Suprapubic skin (tissue), 4 donors: ENCODE measurements around the gene CBARP. TPM values are rescaled to one million over a fixed set of nuclear protein-coding genes. Genes with fewer than 3 reads are reported as not detected.

ENCODE experiments used
- DNase-seq, 2 donors: peaks; one replicate each; pipeline ENCODE4 v3.0.0-alpha.2; 2019; ENCODE audit warnings: low spot score in 2 of 2
- H3K27ac ChIP-seq: fragments of 200-600 bp; sonication (generic); one replicate; pipeline ENCODE4 v1.5.1; 2019
- H3K27me3 ChIP-seq: fragments of 200-600 bp; sonication (generic); one replicate; pipeline ENCODE4 v1.5.1; 2019
- H3K36me3 ChIP-seq: fragments of 200-600 bp; sonication (generic); one replicate; pipeline ENCODE4 v1.5.1; 2019
- H3K4me1 ChIP-seq: fragments of 200-600 bp; sonication (generic); one replicate; pipeline ENCODE4 v1.5.1; 2019
- H3K4me3 ChIP-seq: fragments of 200-600 bp; sonication (generic); one replicate; pipeline ENCODE4 v1.5.1; 2019; ENCODE audit warnings: mild to moderate bottlenecking
- H3K9me3 ChIP-seq: fragments of 200-600 bp; sonication (generic); one replicate; pipeline ENCODE4 v1.5.1; 2019
- CTCF ChIP-seq, 2 donors: fragments of 200-600 bp in 1 of 2; fragments of 450-650 bp in 1 of 2; sonication (generic) in 1 of 2; IDR thresholded peaks; one replicate each; pipeline ENCODE4 v1.5.1; 2016 to 2019; ENCODE audit warnings: antibody characterized with exemption in 2 of 2, mild to moderate bottlenecking in 1 of 2, moderate library complexity in 1 of 2
- EP300 ChIP-seq: sonication (generic); formaldehyde crosslinking; IDR thresholded peaks from one replicate; pipeline ENCODE4 v1.6.1; 2017; ENCODE audit warnings: antibody characterized with exemption
- POLR2A ChIP-seq, 2 donors: fragments of 450-650 bp; IDR thresholded peaks; one replicate each; pipeline ENCODE4 v1.6.1; 2017; ENCODE audit warnings: antibody characterized with exemption in 2 of 2, mild to moderate bottlenecking in 2 of 2, moderate library complexity in 2 of 2
- POLR2AphosphoS5 ChIP-seq, 3 donors: sonication (generic); formaldehyde crosslinking; IDR thresholded peaks; one replicate each; pipeline ENCODE4 v1.6.1; 2017; ENCODE audit warnings: antibody characterized with exemption in 3 of 3
- WGBS: methylation state at CpG from one replicate; pipeline ENCODE4 v1.1.5; 2018; 5-methylcytosine and 5-hydroxymethylcytosine counted together
- total RNA-seq, 4 donors: library from RNA; depleted of rRNA; stranded (reverse); fragments of >200 nt; gene quantifications; one replicate each; pipeline ENCODE4 v1.1.0, GENCODE V29; 2016

CBARP gene
- total RNA-seq, 4 donors from 2014 or later: 2.9 to 8.6 (median 5.1) TPM

- WGBS: 77% methylated on average over 37 of the region's 37 CpGs
Observed at GRCh38 chr19:1271528-1272422, 34.0 kb upstream of the CBARP start.

DNA sequence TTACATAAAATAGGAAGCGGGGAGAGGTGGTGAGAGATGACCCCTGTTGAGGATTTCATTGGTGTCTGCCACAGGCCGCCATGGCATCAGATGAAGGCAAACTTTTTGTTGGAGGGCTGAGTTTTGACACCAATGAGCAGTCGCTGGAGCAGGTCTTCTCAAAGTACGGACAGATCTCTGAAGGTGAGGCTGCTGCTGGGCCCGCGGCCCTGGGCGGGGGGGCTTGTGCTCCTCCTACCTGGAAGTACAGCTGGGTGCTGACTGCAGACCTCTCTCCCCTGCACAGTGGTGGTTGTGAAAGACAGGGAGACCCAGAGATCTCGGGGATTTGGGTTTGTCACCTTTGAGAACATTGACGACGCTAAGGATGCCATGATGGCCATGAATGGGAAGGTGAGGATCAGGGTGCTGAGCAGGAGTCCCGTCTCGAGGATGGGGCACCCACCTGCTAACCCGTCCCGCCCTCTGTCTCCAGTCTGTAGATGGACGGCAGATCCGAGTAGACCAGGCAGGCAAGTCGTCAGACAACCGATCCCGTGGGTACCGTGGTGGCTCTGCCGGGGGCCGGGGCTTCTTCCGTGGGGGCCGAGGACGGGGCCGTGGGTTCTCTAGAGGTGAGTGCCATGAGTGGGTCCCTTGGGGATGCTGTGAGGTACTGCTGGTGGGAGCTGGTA, 33.2 kb upstream of the CBARP start:
- no peak for TF ChIP-seq POLR2AphosphoS5 (IDR thresholded peaks at IDR 0.05)
- no peak for TF ChIP-seq POLR2A (IDR thresholded peaks at IDR 0.05)
- no peak for TF ChIP-seq EP300
- no peak for TF ChIP-seq CTCF (IDR thresholded peaks at IDR 0.05)
- Histone ChIP-seq H3K27me3 (no peaks in the 10 kb centered on the region), H3K27ac (peak overlapping the region; percentile 100), H3K4me1 (peaks cover 88% of the 10 kb centered on the region), H3K9me3 (no peaks in the 10 kb centered on the region), H3K36me3 (peaks cover 40% of the 10 kb centered on the region), H3K4me3 (peak overlapping the region; percentile 80)
- no peak for DNase-seq
- 34% methylated on average over 16 of the region's 26 CpGs for WGBS

More at GRCh38 chr19:1271528-1272422, 34.0 kb upstream of the CBARP start:
- Histone ChIP-seq H3K4me1 (peaks cover 88% of the 10 kb centered on the region), H3K36me3 (peaks cover 40% of the 10 kb centered on the region), H3K9me3 (no peaks in the 10 kb centered on the region), H3K4me3 (peak overlapping the region; percentile 80), H3K27me3 (no peaks in the 10 kb centered on the region), H3K27ac (peak overlapping the region; percentile 100)
- no peak for DNase-seq
- TF ChIP-seq EP300: no peak
- TF ChIP-seq POLR2AphosphoS5 (IDR thresholded peaks at IDR 0.05): no peak
- no peak for TF ChIP-seq CTCF (IDR thresholded peaks at IDR 0.05)
- no peak for TF ChIP-seq POLR2A (IDR thresholded peaks at IDR 0.05)

DNA sequence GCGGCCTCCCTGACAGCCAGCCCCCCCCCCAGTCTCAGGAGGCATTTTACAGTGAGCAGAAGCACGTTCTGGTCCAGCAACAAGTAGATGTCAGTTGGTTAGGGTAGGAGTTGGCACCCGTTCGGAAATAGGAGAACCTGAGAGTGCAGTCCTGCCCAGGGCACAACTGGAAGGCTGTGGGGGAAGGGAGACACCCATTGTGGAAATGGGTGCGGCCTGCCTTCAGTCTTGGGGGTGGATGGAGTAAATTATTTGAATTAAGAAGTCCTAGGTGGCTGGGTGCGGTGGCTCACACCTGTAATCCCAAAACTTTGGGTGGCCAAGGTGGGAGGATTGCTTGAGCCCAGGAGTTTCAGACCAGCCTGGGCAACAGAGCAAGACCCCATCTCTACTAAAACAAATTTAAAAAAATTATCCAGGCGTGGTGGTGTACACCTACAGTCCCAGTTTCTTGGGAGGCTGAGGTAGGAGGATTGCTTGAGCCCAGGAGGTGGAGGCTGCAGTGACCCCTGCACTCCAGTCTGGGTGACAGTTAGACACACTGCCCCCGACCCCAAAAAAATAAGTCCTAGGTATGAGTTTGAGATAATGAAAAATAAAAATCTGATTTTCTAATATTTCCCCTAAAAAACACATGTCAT, 32.5 kb upstream of the CBARP start:
- H3K4me3 ChIP-seq: peak overlapping the region; percentile 80
- DNase-seq: no peak
- WGBS: 22% methylated on average over 8 of the region's 8 CpGs
- H3K4me1 ChIP-seq: peaks cover 93% of the 10 kb centered on the region
- H3K36me3 ChIP-seq: peaks cover 40% of the 10 kb centered on the region
- peak overlapping the region; percentile 100 for H3K27ac ChIP-seq
- TF ChIP-seq EP300 (no peak), CTCF (IDR thresholded peaks at IDR 0.05) (no peak), POLR2AphosphoS5 (IDR thresholded peaks at IDR 0.05) (no peak), POLR2A (IDR thresholded peaks at IDR 0.05) (no peak)
- H3K9me3 ChIP-seq: no peaks in the 10 kb centered on the region
- no peaks in the 10 kb centered on the region for H3K27me3 ChIP-seq

DNA sequence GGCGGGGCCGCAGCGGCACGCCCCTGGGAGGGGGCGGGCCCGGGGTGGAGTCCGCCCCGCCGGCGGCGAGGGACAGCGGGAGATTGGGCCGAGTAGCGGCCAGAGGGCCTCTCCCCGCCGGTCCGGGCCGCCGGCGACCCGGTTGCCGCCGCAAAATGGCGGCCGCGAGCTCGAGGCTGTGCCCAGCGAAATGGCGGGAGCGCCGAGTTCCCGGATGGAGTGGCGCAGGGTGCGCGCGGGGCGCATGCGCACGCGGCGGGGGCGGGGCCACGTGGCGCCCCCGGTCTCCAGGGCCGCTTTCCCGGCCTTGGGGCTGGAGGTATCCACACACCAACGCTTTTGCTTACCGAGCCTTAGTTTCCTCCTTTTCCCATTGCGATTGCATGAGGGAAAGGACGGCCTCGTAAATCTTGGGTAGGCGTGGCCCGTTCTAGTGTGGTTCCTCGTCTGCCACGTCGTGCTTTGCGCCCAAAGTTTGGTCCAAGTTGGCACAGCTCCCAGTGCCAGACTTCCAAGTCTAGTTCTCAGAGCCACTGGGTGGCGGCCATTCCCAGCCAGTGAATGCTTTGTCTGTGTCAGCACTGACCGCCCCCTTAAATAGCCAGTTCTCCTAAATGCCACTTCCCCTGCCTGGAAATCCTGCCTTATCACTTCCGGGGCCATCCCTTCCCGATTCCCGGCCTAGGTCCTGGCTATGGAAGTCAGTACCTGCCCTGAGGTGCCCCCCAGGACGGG, 31.8 kb upstream of the CBARP start:
- Histone ChIP-seq H3K4me1 (peaks cover 95% of the 10 kb centered on the region), H3K27me3 (no peaks in the 10 kb centered on the region), H3K4me3 (peak overlapping the region; percentile 80), H3K27ac (peak overlapping the region; percentile 100), H3K9me3 (no peaks in the 10 kb centered on the region), H3K36me3 (peaks cover 39% of the 10 kb centered on the region)
- WGBS: under 1% methylated on average over 23 of the region's 64 CpGs
- peak in 2 of 3 donors; percentile 20 to 72 for TF ChIP-seq POLR2AphosphoS5 (IDR thresholded peaks at IDR 0.05)
- TF ChIP-seq POLR2A (IDR thresholded peaks at IDR 0.05): no peak
- DNase-seq: peak; percentile 93

GRCh38 chr19:1269065-1269477, 31.3 kb upstream of the CBARP start, which contains the start of gene CIRBP:
Gene CIRBP (plus strand): TSS chr19:1269332. CDS start chr19:1270934, 1,602 bp downstream.
- 2% methylated on average over 22 of the region's 50 CpGs for WGBS
- H3K27ac ChIP-seq: peak within 1 kb of the TSS; percentile 100

More at GRCh38 chr19:1269065-1269477, 31.3 kb upstream of the CBARP start, which contains the start of gene CIRBP:
- Histone ChIP-seq H3K36me3 (peaks cover 33% of the 10 kb centered on the region), H3K9me3 (no peaks in the 10 kb centered on the region), H3K27me3 (no peaks in the 10 kb centered on the region), H3K4me3 (peak within 1 kb of the TSS; percentile 80), H3K4me1 (peaks cover 94% of the 10 kb centered on the region)
- DNase-seq: peak; percentile 100
- TF ChIP-seq CTCF (IDR thresholded peaks at IDR 0.05): no peak
- no peak for TF ChIP-seq EP300
- TF ChIP-seq POLR2A (IDR thresholded peaks at IDR 0.05): peak; percentile 98 to 99
- peak; percentile 99 for TF ChIP-seq POLR2AphosphoS5 (IDR thresholded peaks at IDR 0.05)
